ENCODE results near the gene SASS6.

SASS6 gene

DNA sequence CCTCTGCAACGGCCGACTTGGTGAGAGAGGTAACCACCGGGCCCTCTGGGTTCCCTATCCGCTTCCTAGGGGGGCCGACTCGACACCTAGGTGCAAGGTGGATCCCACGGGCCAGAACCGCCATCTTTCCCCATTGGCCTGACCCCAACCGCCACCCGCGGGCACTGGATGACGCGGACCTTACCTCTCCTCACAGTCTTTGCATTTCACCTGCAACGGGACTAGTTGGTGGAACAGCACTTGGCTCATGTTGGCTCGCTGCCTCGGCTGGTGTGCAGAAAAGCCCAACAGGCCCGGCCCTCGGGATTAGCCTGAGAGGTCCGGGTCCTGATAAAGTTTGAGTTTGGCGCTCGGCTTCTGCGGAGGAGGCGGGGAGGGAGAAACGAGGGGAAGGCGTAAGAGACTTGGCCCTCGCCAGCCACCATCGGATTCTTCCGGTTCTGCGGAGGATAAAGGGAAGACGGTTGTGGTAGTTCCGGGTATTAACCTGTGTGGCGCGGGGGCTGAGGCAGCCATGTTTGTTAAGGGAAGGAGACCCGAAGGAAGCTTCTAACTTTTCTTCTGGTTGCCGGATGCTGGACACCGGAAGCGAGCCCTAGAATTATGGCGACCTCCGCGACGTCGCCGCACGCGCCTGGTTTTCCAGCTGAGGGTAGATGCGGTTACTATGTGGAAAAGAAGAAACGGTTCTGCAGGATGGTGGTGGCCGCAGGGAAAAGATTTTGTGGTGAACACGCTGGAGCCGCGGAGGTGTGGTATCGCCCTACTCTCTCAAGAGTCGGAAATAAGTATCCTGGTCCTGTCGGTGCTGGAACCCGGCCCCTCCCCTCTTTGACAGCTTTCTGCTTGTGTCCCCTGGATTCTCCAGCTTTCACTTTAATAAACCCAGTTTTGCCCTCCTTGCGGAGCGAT is at the start of gene SASS6, which contains the start of gene TRMT13:
TSS of gene SASS6 (minus strand) at position 365 of the 912 bp plus-strand sequence. CDS start at position 249, 116 bp downstream.
TSS of gene TRMT13 (plus strand) at position 598 of the 912 bp plus-strand sequence. CDS start at position 604, 6 bp downstream.
- DNase-seq (ENCODE audit: extremely low read depth, low read depth): peak; percentile 95
- TF ChIP-seq, protein P1, sequence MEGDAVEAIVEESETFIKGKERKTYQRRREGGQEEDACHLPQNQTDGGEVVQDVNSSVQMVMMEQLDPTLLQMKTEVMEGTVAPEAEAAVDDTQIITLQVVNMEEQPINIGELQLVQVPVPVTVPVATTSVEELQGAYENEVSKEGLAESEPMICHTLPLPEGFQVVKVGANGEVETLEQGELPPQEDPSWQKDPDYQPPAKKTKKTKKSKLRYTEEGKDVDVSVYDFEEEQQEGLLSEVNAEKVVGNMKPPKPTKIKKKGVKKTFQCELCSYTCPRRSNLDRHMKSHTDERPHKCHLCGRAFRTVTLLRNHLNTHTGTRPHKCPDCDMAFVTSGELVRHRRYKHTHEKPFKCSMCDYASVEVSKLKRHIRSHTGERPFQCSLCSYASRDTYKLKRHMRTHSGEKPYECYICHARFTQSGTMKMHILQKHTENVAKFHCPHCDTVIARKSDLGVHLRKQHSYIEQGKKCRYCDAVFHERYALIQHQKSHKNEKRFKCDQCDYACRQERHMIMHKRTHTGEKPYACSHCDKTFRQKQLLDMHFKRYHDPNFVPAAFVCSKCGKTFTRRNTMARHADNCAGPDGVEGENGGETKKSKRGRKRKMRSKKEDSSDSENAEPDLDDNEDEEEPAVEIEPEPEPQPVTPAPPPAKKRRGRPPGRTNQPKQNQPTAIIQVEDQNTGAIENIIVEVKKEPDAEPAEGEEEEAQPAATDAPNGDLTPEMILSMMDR (IDR thresholded peaks at IDR 0.05; ENCODE audit: low read depth, low read length): no peak

DNA sequence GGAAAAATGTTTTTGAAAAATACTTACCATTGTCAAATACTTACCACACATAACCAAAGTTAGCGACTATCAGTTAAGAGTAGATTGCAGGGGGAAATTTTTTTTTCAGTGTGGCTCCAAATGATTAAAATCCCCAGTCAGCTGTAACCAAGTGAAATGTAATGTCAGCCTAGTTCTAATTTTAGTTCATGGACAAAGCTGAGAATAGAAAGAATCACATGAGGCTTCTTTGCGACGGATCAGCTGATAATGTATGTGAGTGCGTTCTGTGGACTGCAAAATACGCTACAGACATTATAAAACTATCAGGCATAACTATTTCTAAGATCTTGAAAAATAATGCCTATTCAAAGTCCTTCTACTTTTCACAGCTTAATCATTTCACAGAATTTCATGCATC is 45.4 kb upstream of the SASS6 start, which contains the start of gene LRRC39:
TSS of gene LRRC39 (minus strand) at position 166 of the 400 bp plus-strand sequence. CDS start 9,740 bp downstream, outside the sequence.
- TF ChIP-seq, protein P1 (IDR thresholded peaks at IDR 0.05; ENCODE audit: low read depth, low read length): no peak
- DNase-seq (ENCODE audit: extremely low read depth, low read depth): no peak

DNA sequence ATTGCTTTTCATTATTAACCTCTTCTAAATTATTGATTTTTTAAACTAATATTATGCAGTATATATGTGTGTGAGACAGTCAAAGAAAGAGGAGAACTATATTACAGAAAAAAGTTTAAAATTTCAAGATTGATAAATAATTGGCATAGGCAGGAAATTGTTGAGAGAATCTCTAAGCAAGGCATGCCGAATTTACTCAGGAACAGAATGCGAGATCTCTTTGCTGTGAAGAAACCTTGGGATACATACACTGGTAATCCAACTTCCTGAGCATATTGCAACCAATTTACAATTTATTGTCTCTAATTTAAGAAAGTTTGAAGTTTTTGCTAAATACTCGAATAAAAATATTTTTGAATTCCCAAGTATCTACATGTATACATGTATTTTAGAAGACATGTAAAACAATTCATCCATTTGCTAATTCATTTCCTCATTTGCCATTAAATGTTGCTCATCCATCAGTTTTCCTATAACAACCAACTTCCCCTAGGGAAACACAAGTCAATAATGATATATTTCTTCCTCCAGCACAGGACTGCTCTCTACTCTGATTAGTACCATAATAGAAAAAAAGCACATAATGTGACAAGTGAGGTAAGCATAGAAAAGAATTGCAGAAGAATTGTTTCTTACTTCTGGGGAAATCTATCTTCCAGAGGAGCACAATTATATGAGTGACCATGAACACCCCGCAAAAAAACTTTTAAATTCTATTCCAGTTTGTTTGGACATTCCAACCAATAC is 44.7 kb upstream of the SASS6 start:
- no peak for DNase-seq (ENCODE audit: extremely low read depth, low read depth)
- TF ChIP-seq, protein P1 (IDR thresholded peaks at IDR 0.05; ENCODE audit: low read depth, low read length): no peak

DNA sequence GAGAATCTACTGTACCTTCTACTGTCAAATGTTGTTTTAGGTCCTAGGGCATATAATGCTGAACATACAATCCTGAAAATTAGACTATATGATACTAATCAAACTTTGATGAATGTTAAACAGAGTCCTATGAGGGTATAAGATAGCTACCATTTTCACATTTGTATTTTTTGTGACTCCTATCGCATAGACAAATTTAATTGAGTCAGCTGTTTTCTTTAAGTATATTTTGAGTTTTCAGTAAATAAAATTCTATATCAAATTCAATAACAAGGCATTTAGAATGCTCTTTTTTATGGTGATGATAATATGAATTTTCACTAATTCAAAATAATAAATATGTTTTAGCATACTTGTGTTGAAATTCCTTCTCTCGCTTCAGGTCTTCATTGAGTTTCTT is 35.3 kb upstream of the SASS6 start:
- no peak for DNase-seq (ENCODE audit: extremely low read depth, low read depth)
- TF ChIP-seq, protein P1 (IDR thresholded peaks at IDR 0.05; ENCODE audit: low read depth, low read length): no peak

- TF ChIP-seq, protein P1 (IDR thresholded peaks at IDR 0.05; ENCODE audit: low read depth, low read length): no peak
- DNase-seq (ENCODE audit: extremely low read depth, low read depth): no peak
Measured at GRCh38 chr1:100164702-100165101, 32.0 kb upstream of the SASS6 start.

DNA sequence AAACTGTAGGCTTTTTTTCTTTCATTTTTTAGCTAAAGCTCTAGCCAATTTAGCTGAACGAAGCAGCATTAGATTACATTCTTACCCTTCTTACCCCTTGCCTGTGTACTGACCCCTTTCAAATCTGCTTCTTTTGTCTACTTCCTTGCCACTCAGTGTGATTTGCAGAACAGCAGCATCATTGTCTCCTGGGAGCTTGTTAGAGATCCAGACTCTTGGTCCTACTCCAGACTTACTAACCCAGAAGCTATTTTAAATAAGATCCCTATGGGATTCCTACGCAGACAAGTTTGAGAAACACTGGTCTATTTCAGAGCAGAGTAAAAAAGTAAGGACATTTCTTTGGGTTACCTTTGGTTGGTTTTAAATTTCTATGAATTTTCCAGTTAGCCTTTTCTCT is 31.5 kb upstream of the SASS6 start:
- DNase-seq (ENCODE audit: extremely low read depth, low read depth): peak; percentile 76
- TF ChIP-seq, protein P1 (IDR thresholded peaks at IDR 0.05; ENCODE audit: low read depth, low read length): no peak

Data from AG09319 (cell line).